GM12872 (cell line): ENCODE measurements around the gene TMCO2.

ENCODE experiments used
- CTCF ChIP-seq: IDR thresholded peaks from 3 replicates; pipeline ENCODE4 v1.5.1; 2011; ENCODE audit warnings: low read depth, mild to moderate bottlenecking, low read length, moderate library complexity; ENCODE audit not compliant: insufficient read depth

The TMCO2 gene

GRCh38 chr1:40291293-40291692 lies 43.6 kb downstream of the TMCO2 start:
- no peak for TF ChIP-seq CTCF

GRCh38 chr1:40299366-40300248 lies 51.9 kb downstream of the TMCO2 start:
- TF ChIP-seq CTCF: no peak

- TF ChIP-seq CTCF: no peak
Measured at GRCh38 chr1:40300249-40300567, 52.5 kb downstream of the TMCO2 start.

GRCh38 chr1:40300651-40301050 lies 52.9 kb downstream of the TMCO2 start:
- TF ChIP-seq CTCF: no peak

GRCh38 chr1:40301066-40301465 lies 53.3 kb downstream of the TMCO2 start:
- no peak for TF ChIP-seq CTCF
